ENCODE data around the gene UNC5CL. TPM values are rescaled to one million over a fixed set of nuclear protein-coding genes. Genes with fewer than 3 reads are reported as not detected.

The UNC5CL gene
- 0.85 TPM for polyA plus RNA-seq (2012; ENCODE audit: missing spikeins)

- TF ChIP-seq POLR2AphosphoS5 (IDR thresholded peaks at IDR 0.05; ENCODE audit: low read depth, low read length), result no peak
- TF ChIP-seq TAF1 (IDR thresholded peaks at IDR 0.05; ENCODE audit: borderline replicate concordance, low read depth, low read length), result no peak
- TF ChIP-seq POLR2A (IDR thresholded peaks at IDR 0.05; ENCODE audit: low read depth, low read length), result no peak
- FAIRE-seq, result peak; percentile 64
These were observed at the start of gene UNC5CL for GRCh38 chr6:41039060-41039998. TSS of gene UNC5CL (minus strand) at chr6:41039221. CDS start at chr6:41035074, 4,147 bp downstream.

GRCh38 chr6:41088451-41088850 lies 49.4 kb upstream of the UNC5CL start:
- TF ChIP-seq TAF1 (IDR thresholded peaks at IDR 0.05; ENCODE audit: borderline replicate concordance, low read depth, low read length) (no peak), POLR2AphosphoS5 (IDR thresholded peaks at IDR 0.05; ENCODE audit: low read depth, low read length) (no peak), POLR2A (IDR thresholded peaks at IDR 0.05; ENCODE audit: low read depth, low read length) (no peak)
- DNase-seq (ENCODE audit: insufficient read length), result no peak
- FAIRE-seq, result no peak

More at GRCh38 chr6:41039060-41039998, at the start of gene UNC5CL:
- DNase-seq (ENCODE audit: insufficient read length), result peak; percentile 59

- no peak for TF ChIP-seq POLR2A (IDR thresholded peaks at IDR 0.05; ENCODE audit: low read depth, low read length)
- TF ChIP-seq POLR2AphosphoS5 (IDR thresholded peaks at IDR 0.05; ENCODE audit: low read depth, low read length), result no peak
- no peak for TF ChIP-seq TAF1 (IDR thresholded peaks at IDR 0.05; ENCODE audit: borderline replicate concordance, low read depth, low read length)
- FAIRE-seq (no peak), DNase-seq (ENCODE audit: insufficient read length) (no peak)
These were observed 46.2 kb upstream of the UNC5CL start for GRCh38 chr6:41085182-41085581.

GRCh38 chr6:41083072-41083471 lies 44.1 kb upstream of the UNC5CL start:
- FAIRE-seq (no peak), DNase-seq (ENCODE audit: insufficient read length) (no peak)
- TF ChIP-seq TAF1 (IDR thresholded peaks at IDR 0.05; ENCODE audit: borderline replicate concordance, low read depth, low read length) (no peak), POLR2AphosphoS5 (IDR thresholded peaks at IDR 0.05; ENCODE audit: low read depth, low read length) (no peak), POLR2A (IDR thresholded peaks at IDR 0.05; ENCODE audit: low read depth, low read length) (no peak)

GRCh38 chr6:41080621-41081020 lies 41.6 kb upstream of the UNC5CL start:
- FAIRE-seq (no peak), DNase-seq (ENCODE audit: insufficient read length) (no peak)
- no peak for TF ChIP-seq TAF1 (IDR thresholded peaks at IDR 0.05; ENCODE audit: borderline replicate concordance, low read depth, low read length)
- no peak for TF ChIP-seq POLR2A (IDR thresholded peaks at IDR 0.05; ENCODE audit: low read depth, low read length)
- TF ChIP-seq POLR2AphosphoS5 (IDR thresholded peaks at IDR 0.05; ENCODE audit: low read depth, low read length), result no peak

- no peak for TF ChIP-seq POLR2A (IDR thresholded peaks at IDR 0.05; ENCODE audit: low read depth, low read length)
- TF ChIP-seq POLR2AphosphoS5 (IDR thresholded peaks at IDR 0.05; ENCODE audit: low read depth, low read length), result no peak
- no peak for TF ChIP-seq TAF1 (IDR thresholded peaks at IDR 0.05; ENCODE audit: borderline replicate concordance, low read depth, low read length)
- FAIRE-seq (peak; percentile 40), DNase-seq (ENCODE audit: insufficient read length) (no peak)
These were observed 40.1 kb upstream of the UNC5CL start for GRCh38 chr6:41079080-41079479.

GRCh38 chr6:41078101-41078500 lies 39.1 kb upstream of the UNC5CL start:
- TF ChIP-seq POLR2A (IDR thresholded peaks at IDR 0.05; ENCODE audit: low read depth, low read length) (no peak), TAF1 (IDR thresholded peaks at IDR 0.05; ENCODE audit: borderline replicate concordance, low read depth, low read length) (no peak), POLR2AphosphoS5 (IDR thresholded peaks at IDR 0.05; ENCODE audit: low read depth, low read length) (no peak)
- no peak for FAIRE-seq
- DNase-seq (ENCODE audit: insufficient read length), result no peak

- no peak for FAIRE-seq
- TF ChIP-seq POLR2A (IDR thresholded peaks at IDR 0.05; ENCODE audit: low read depth, low read length), result no peak
- TF ChIP-seq POLR2AphosphoS5 (IDR thresholded peaks at IDR 0.05; ENCODE audit: low read depth, low read length), result no peak
- TF ChIP-seq TAF1 (IDR thresholded peaks at IDR 0.05; ENCODE audit: borderline replicate concordance, low read depth, low read length), result no peak
- DNase-seq (ENCODE audit: insufficient read length), result no peak
These were observed 38.5 kb upstream of the UNC5CL start for GRCh38 chr6:41077536-41077935.

GRCh38 chr6:41075651-41076626 lies 36.9 kb upstream of the UNC5CL start:
- TF ChIP-seq POLR2A (IDR thresholded peaks at IDR 0.05; ENCODE audit: low read depth, low read length) (no peak), POLR2AphosphoS5 (IDR thresholded peaks at IDR 0.05; ENCODE audit: low read depth, low read length) (no peak), TAF1 (IDR thresholded peaks at IDR 0.05; ENCODE audit: borderline replicate concordance, low read depth, low read length) (no peak)
- no peak for FAIRE-seq
- DNase-seq (ENCODE audit: insufficient read length), result no peak

GRCh38 chr6:41074692-41075436 lies 35.8 kb upstream of the UNC5CL start:
- DNase-seq (ENCODE audit: insufficient read length), result no peak
- peak; percentile 64 for FAIRE-seq
- TF ChIP-seq POLR2AphosphoS5 (IDR thresholded peaks at IDR 0.05; ENCODE audit: low read depth, low read length) (no peak), POLR2A (IDR thresholded peaks at IDR 0.05; ENCODE audit: low read depth, low read length) (no peak), TAF1 (IDR thresholded peaks at IDR 0.05; ENCODE audit: borderline replicate concordance, low read depth, low read length) (no peak)
